Activated CD4-positive, alpha-beta memory T cell treated with anti-CD3 and anti-CD28 coated beads, Interleukin-2, amount 10 ng/mL, durations not matched to agents 7 days and 5 days (primary cell): Measurements from ENCODE around the gene KDM4D. TPM values are rescaled to one million over a fixed set of nuclear protein-coding genes. Genes with fewer than 3 reads are reported as not detected.
A peak's percentile ranks its signal among the peaks of the same experiment; 100 is the strongest.
"Not testable (repeated sequence)": the region's sequence is repeated elsewhere in the genome, so short reads cannot be mapped to it uniquely, and the experiment has no call there.

ENCODE experiments used
- CTCF ChIA-PET: fragments of 350-600 bp; sonication (Branson Sonifier 250); formaldehyde crosslinking; loops from one replicate; lab custom pipeline; 2021; ENCODE audit warnings: antibody characterized with exemption, inconsistent platforms; lab: Charles Lee
- POLR2A ChIA-PET: fragments of 350-600 bp; sonication (Branson Sonifier 250); formaldehyde crosslinking; loops from one replicate; lab custom pipeline; 2021; ENCODE audit warnings: antibody characterized with exemption; lab: Charles Lee
- DNase-seq: peaks from one replicate; pipeline ENCODE4 v3.0.0-alpha.2; 2020
- H3K27ac Mint-ChIP-seq: one replicate; pipeline ENCODE4 v1.8.0; 2021; ENCODE audit warnings: mild to moderate bottlenecking, mixed read lengths
- H3K27me3 Mint-ChIP-seq: one replicate; pipeline ENCODE4 v1.8.0; 2021; ENCODE audit warnings: mixed read lengths
- H3K36me3 Mint-ChIP-seq: one replicate; pipeline ENCODE4 v1.8.0; 2021; ENCODE audit warnings: low read depth, mixed read lengths
- H3K4me1 Mint-ChIP-seq: one replicate; pipeline ENCODE4 v1.8.0; 2021; ENCODE audit warnings: mixed read lengths
- H3K4me3 Mint-ChIP-seq: one replicate; pipeline ENCODE4 v1.8.0; 2021; ENCODE audit warnings: mild to moderate bottlenecking, mixed read lengths
- H3K9me3 Mint-ChIP-seq: one replicate; pipeline ENCODE4 v1.8.0; 2021; ENCODE audit warnings: mixed read lengths
- total RNA-seq, 2 experiments: library from RNA; stranded (reverse); gene quantifications; one replicate each; pipeline ENCODE4 v1.2.3, GENCODE V29; 2021

Gene KDM4D
- total RNA-seq, 2 experiments from 2014 or later, result 0.83 to 1.1 TPM

DNA sequence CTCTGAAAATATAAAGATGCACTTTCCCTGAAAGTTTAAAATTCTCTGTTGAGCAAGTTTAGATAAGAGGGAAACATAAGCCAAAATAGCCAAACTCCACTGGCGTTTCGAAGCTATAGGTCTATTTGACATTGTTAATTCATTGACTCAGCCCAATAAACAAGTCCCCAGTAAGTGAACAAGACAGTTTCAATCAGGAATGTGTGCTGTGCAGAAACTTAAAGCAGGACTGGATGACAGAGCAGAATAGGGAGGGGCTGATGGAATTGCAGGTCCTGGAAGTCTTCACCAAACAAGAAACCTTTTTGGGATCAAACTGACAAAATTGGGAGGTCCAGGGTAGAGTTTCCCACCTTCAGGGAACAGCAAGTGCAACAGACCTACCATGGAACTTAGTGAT lies 42.6 kb downstream of the KDM4D start:
- no peaks in the 10 kb centered on the region for H3K36me3 Mint-ChIP-seq
- CTCF ChIA-PET, result no interaction called here
- H3K27me3 Mint-ChIP-seq, result no peaks in the 10 kb centered on the region
- no peaks in the 10 kb centered on the region for H3K4me1 Mint-ChIP-seq
- POLR2A ChIA-PET, result no interaction called here
- no peak overlapping the region for H3K27ac Mint-ChIP-seq
- no peak for DNase-seq
- H3K4me3 Mint-ChIP-seq, result no peak overlapping the region
- no peaks in the 10 kb centered on the region for H3K9me3 Mint-ChIP-seq

DNA sequence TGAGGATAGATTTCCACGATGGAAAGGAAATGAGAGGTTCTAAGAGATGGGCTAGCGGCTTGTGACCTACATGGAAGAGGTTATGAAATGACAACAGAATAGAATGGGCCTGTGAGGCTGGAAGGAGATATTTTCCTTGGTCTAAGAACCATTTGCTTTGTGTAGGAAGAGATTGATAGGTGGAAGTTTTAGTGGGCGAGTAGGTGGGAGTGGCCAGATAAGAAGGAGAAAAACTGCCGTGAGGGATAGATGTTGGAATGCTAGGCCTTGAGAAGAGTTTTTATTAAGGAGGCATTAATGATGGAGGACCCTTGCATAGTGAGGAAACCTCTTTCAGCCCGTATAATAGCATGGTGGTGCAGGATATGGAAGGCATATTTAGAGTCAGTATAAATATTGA lies 48.0 kb downstream of the KDM4D start:
- H3K4me3 Mint-ChIP-seq, H3K36me3 Mint-ChIP-seq, H3K27ac Mint-ChIP-seq, H3K4me1 Mint-ChIP-seq, CTCF ChIA-PET, POLR2A ChIA-PET, H3K27me3 Mint-ChIP-seq, H3K9me3 Mint-ChIP-seq, DNase-seq: not testable (repeated sequence)

DNA sequence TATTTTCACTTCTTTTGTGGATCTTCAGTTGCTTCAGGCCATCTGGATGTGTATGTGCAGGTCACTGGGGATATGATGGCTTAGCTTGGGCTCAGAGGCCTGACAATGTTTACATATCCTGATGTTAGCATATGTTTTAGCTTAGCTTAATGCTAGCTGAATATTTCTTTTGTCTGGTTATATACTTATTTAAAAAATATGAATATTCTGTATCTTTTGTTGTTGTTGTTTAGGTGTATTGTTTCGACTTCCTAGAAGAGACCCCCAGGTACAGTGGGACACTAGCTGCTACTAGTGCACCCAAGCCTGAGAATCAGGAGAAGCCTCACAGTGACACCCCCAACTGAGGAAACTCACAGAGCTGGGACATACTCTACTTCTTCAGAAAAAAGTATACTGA lies 51.4 kb downstream of the KDM4D start, which contains the start of gene KDM4E:
KDM4E (plus strand) TSS at position 301 of the 400 bp plus-strand sequence. CDS start 300 bp downstream, outside the sequence.
- no peak within 1 kb of the TSS for H3K4me3 Mint-ChIP-seq
- ChIA-PET POLR2A (no interaction called here), CTCF (no interaction called here)
- no peaks in the 10 kb centered on the region for H3K4me1 Mint-ChIP-seq
- H3K9me3 Mint-ChIP-seq, result no peaks in the 10 kb centered on the region
- H3K36me3 Mint-ChIP-seq, result no peaks in the 10 kb centered on the region
- no peak within 1 kb of the TSS for H3K27ac Mint-ChIP-seq
- no peak for DNase-seq
- no peaks in the 10 kb centered on the region for H3K27me3 Mint-ChIP-seq

DNA sequence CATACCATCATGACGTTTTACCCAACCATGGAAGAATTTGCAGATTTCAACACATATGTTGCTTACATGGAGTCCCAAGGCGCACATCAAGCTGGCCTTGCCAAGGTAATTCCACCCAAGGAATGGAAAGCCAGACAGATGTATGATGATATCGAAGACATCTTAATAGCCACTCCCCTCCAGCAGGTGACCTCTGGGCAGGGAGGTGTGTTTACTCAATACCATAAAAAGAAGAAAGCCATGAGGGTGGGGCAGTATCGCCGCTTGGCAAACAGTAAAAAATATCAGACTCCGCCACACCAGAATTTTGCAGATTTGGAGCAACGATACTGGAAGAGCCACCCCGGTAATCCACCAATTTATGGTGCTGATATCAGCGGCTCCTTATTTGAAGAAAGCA lies 52.1 kb downstream of the KDM4D start:
- DNase-seq, H3K36me3 Mint-ChIP-seq, H3K4me1 Mint-ChIP-seq, CTCF ChIA-PET, POLR2A ChIA-PET, H3K27ac Mint-ChIP-seq, H3K9me3 Mint-ChIP-seq, H3K4me3 Mint-ChIP-seq, H3K27me3 Mint-ChIP-seq: not testable (repeated sequence)

DNA sequence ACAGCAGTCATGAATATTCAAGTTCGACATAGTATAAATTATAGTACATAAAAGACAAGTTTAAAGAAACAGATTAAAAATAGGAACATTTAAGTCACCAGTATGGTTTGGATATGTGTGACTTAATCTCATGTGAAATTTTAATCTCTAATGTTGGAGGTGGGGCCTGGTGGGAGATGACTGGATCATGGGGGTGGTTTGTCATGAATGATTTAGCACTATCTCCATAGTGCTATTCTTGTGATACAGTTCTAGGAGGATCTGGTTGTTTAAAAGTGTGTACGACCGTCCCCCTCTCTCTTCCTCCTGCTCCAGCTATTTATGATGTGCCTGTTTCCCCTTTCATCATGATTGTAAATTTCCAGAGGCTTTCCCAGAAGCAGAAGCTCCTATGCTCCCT lies 54.8 kb downstream of the KDM4D start:
- no peak overlapping the region for H3K4me3 Mint-ChIP-seq
- no peaks in the 10 kb centered on the region for H3K4me1 Mint-ChIP-seq
- no peak overlapping the region for H3K27ac Mint-ChIP-seq
- H3K9me3 Mint-ChIP-seq, result no peaks in the 10 kb centered on the region
- DNase-seq, result no peak
- CTCF ChIA-PET, result no interaction called here
- POLR2A ChIA-PET, result no interaction called here
- peaks cover 2% of the 10 kb centered on the region for H3K27me3 Mint-ChIP-seq
- H3K36me3 Mint-ChIP-seq, result no peaks in the 10 kb centered on the region

DNA sequence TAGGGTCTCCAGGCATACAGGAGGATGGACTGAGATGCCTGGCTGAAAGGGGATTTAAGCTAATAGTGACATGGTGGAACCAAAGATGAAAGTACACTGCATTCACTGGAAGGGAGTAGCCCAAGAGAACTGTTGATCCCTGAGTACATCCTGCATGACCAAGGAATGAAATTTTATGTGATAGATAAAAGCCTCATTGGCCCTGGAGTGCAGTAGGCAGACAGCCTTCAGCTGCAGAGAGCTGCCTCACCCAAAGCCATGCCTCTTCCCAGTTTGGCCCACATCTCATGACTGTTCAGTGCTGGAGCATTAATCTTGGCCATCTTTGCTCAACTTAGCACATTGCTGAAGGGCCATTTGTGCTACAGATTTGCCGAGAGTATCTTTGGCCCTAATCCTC lies 59.5 kb downstream of the KDM4D start:
- Mint-ChIP-seq H3K4me1 (peaks cover 1% of the 10 kb centered on the region), H3K4me3 (no peak overlapping the region), H3K27ac (no peak overlapping the region), H3K27me3 (peaks cover 20% of the 10 kb centered on the region), H3K9me3 (no peaks in the 10 kb centered on the region), H3K36me3 (no peaks in the 10 kb centered on the region)
- POLR2A ChIA-PET, result no interaction called here
- CTCF ChIA-PET, result no interaction called here
- no peak for DNase-seq

DNA sequence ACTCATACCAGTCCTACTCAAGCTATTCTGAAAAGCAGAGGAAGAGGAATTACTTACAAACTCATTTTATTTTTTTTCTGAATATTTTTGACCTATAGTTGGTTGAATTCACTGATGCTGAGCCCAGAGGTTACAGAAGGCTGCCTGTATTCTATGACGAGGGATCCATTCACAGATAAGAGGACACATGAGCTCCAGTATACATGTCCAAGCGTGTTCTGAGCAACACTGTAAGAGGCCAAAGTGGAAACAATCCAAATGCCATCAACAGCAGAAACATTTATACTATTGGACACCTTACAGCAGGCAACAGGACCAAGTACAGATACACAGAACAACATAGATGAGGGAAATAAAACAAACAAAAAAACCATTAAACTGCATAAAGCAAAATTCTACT lies 61.8 kb downstream of the KDM4D start:
- no peak for DNase-seq
- Mint-ChIP-seq H3K27me3 (peaks cover 24% of the 10 kb centered on the region), H3K36me3 (no peaks in the 10 kb centered on the region), H3K4me3 (no peak overlapping the region), H3K4me1 (peaks cover 3% of the 10 kb centered on the region), H3K27ac (no peak overlapping the region), H3K9me3 (no peaks in the 10 kb centered on the region)
- POLR2A ChIA-PET, result no interaction called here
- CTCF ChIA-PET, result no interaction called here

DNA sequence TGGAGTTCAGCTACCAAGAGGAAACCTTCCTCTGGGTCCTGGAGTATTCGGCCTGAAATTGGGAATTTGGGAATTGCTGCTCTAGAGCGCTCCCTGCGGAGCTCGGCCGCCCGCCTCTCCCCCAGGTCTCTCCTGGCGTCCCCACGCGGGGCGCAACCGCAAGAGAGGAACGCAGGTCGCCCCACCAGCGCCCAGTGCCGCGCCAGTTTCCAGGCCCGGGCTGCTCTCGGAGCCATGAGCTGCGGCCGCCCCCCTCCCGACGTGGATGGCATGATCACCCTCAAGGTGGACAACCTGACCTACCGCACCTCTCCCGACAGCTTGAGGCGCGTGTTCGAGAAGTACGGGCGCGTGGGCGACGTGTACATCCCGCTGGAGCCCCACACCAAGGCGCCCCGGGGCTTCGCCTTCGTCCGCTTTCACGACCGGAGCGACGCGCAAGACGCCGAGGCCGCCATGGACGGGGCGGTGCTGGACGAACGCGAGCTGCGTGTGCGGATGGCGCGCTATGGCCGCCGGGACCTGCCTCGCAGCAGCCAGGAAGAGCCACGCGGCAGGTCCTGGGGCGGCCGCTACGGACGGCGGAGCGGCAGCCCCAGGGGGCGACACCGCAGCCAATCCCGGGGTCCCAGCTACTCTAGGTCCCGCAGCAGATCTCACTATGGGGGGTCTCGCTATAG lies 64.0 kb downstream of the KDM4D start:
- H3K4me3 Mint-ChIP-seq, result peak overlapping the region; percentile 8
- CTCF ChIA-PET, result not testable (repeated sequence)

DNA sequence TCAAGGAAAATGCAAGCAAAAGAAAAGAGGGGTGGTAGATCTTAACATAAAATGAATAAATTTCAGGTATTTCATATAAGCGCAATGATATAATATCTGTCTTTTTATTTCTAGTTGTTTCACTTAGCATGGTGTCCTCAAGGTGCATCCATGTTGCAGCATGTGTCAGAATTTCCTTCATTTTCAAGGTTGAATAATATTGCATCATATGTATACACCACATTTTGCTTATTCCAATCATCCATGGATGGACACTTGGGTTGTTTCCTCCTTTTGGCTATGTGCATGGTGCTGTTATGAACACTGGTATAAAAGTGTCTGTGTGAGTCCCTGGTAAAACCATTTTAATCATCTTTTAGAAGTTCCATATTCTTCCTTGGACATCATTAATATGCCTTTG lies 68.7 kb downstream of the KDM4D start:
- CTCF ChIA-PET, result no interaction called here
- POLR2A ChIA-PET, result no interaction called here
- no peaks in the 10 kb centered on the region for H3K36me3 Mint-ChIP-seq
- DNase-seq, result no peak
- no peaks in the 10 kb centered on the region for H3K9me3 Mint-ChIP-seq
- no peak overlapping the region for H3K4me3 Mint-ChIP-seq
- H3K4me1 Mint-ChIP-seq, result peaks cover 9% of the 10 kb centered on the region
- no peak overlapping the region for H3K27ac Mint-ChIP-seq
- H3K27me3 Mint-ChIP-seq, result peaks cover 23% of the 10 kb centered on the region

More for the DNA sequence above, 64.0 kb downstream of the KDM4D start:
- DNase-seq, H3K4me1 Mint-ChIP-seq, H3K36me3 Mint-ChIP-seq, H3K9me3 Mint-ChIP-seq, POLR2A ChIA-PET, H3K27ac Mint-ChIP-seq: not testable (repeated sequence)
- peaks cover 26% of the 10 kb centered on the region for H3K27me3 Mint-ChIP-seq

DNA sequence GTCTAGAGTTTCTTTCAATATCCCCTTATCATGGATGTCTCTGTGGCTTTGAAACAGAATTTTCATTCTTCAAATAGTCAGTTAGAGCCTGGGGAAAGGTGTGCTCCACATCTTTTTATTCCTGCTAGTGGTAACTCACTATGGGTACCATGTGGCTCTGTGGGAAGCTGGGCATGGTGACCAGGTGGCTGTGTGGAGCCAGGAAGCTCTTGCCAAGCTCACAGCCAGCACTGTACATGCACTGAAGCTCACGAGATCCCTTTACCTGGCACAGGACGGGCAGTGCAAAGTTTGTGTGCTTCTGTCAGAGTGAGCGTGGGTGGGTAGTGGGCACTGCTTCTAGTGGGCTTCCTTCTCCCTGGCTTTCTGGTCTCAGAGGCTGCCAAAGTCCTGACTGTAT lies 69.4 kb downstream of the KDM4D start:
- Mint-ChIP-seq H3K27me3 (peaks cover 23% of the 10 kb centered on the region), H3K4me1 (peaks cover 9% of the 10 kb centered on the region), H3K27ac (no peak overlapping the region), H3K36me3 (no peaks in the 10 kb centered on the region), H3K4me3 (no peak overlapping the region), H3K9me3 (no peaks in the 10 kb centered on the region)
- CTCF ChIA-PET, result no interaction called here
- POLR2A ChIA-PET, result no interaction called here
- no peak for DNase-seq

DNA sequence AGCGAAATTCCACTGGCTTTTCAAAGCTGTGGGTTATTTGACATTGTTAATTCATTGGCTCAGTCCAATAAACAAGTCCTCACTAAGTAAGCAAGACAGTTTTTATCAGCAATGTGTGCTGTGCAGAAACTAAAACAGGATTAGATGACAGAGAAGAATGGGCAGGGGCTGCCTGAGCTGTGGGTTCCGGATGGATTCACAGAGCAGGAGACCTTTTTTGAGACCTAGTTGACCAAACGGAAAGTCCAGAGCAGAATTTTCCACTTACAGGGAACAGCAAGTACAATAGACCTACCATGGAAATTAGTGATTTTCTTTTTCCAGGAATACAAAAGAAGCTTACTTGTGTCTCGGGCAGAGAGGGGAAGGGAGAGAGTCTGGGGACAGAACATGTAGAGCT lies 70.5 kb downstream of the KDM4D start:
- H3K27me3 Mint-ChIP-seq, result peaks cover 20% of the 10 kb centered on the region
- H3K27ac Mint-ChIP-seq, result no peak overlapping the region
- H3K4me1 Mint-ChIP-seq, result peaks cover 7% of the 10 kb centered on the region
- ChIA-PET POLR2A (no interaction called here), CTCF (no interaction called here)
- no peak overlapping the region for H3K4me3 Mint-ChIP-seq
- H3K9me3 Mint-ChIP-seq, result no peaks in the 10 kb centered on the region
- no peaks in the 10 kb centered on the region for H3K36me3 Mint-ChIP-seq
- DNase-seq, result no peak

DNA sequence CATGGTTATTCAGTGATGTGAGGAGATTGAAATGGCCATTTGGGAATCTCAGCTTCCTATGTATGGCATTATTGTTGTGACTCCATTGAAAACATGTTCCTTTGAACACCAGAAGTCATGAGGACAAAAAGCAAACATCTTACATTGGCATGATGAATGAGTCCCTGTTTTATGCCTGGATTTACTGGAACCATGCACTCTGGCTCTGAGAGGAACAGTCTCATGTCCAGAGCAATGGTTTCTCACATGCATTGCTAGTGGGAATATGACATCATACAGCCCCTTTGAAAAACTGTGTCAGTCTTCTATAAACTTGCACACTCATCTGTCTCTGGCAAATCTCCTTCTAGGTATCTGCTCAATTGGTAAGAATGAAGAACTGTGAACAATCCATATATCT lies 72.3 kb downstream of the KDM4D start:
- Mint-ChIP-seq H3K4me1 (peaks cover 7% of the 10 kb centered on the region), H3K4me3 (no peak overlapping the region), H3K27ac (no peak overlapping the region), H3K9me3 (no peaks in the 10 kb centered on the region), H3K36me3 (no peaks in the 10 kb centered on the region), H3K27me3 (peaks cover 20% of the 10 kb centered on the region)
- ChIA-PET CTCF (no interaction called here), POLR2A (no interaction called here)
- DNase-seq, result no peak
